ENCODE results near the gene SAPCD1. TPM values are rescaled to one million over a fixed set of nuclear protein-coding genes. Genes with fewer than 3 reads are reported as not detected.
A peak's percentile ranks its signal among the peaks of the same experiment; 100 is the strongest.

SAPCD1 gene
- total and polyA plus RNA-seq, 2 experiments from 2014 or later: 2.1 to 11.6 TPM

- H3K27me3 ChIP-seq: no peaks in the 10 kb centered on the region
- DNase-seq (ENCODE audit: low read depth in 1 of 2, low spot score in 1 of 2): no peak
- no peak for TF ChIP-seq CTCF (IDR thresholded peaks at IDR 0.05; ENCODE audit: low read depth, low read length)
- H3K4me3 ChIP-seq: no peak within 1 kb of the TSS
- H3K27ac ChIP-seq: no peak within 1 kb of the TSS
- H3K4me1 ChIP-seq (ENCODE audit: low read depth): no peaks in the 10 kb centered on the region
- no peaks in the 10 kb centered on the region for H3K9me3 ChIP-seq (ENCODE audit: low read depth)
- H3K36me3 ChIP-seq: peaks cover 9% of the 10 kb centered on the region
These were observed 39.0 kb upstream of the SAPCD1 start, which contains the start of gene MPIG6B for GRCh38 chr6:31723245-31723979. Gene MPIG6B (plus strand): TSS chr6:31723373. CDS start chr6:31723384, 11 bp downstream.

GRCh38 chr6:31723980-31724691, 38.3 kb upstream of the SAPCD1 start:
- no peak for DNase-seq (ENCODE audit: low read depth in 1 of 2, low spot score in 1 of 2)
- TF ChIP-seq CTCF (IDR thresholded peaks at IDR 0.05; ENCODE audit: low read depth, low read length): no peak
- Histone ChIP-seq H3K36me3 (peaks cover 9% of the 10 kb centered on the region), H3K4me1 (ENCODE audit: low read depth) (no peaks in the 10 kb centered on the region), H3K9me3 (ENCODE audit: low read depth) (no peaks in the 10 kb centered on the region), H3K27ac (no peak overlapping the region), H3K4me3 (no peak overlapping the region), H3K27me3 (no peaks in the 10 kb centered on the region)

- Histone ChIP-seq H3K36me3 (peaks cover 9% of the 10 kb centered on the region), H3K9me3 (ENCODE audit: low read depth) (no peaks in the 10 kb centered on the region), H3K4me1 (ENCODE audit: low read depth) (no peaks in the 10 kb centered on the region), H3K27ac (no peak overlapping the region), H3K27me3 (no peaks in the 10 kb centered on the region), H3K4me3 (no peak overlapping the region)
- no peak for TF ChIP-seq CTCF (IDR thresholded peaks at IDR 0.05; ENCODE audit: low read depth, low read length)
- DNase-seq (ENCODE audit: low read depth in 1 of 2, low spot score in 1 of 2): peak in 1 of 2 donors; percentile 75
These were observed 36.7 kb upstream of the SAPCD1 start for GRCh38 chr6:31725502-31726350.

- no peak for DNase-seq (ENCODE audit: low read depth in 1 of 2, low spot score in 1 of 2)
- Histone ChIP-seq H3K9me3 (ENCODE audit: low read depth) (no peaks in the 10 kb centered on the region), H3K4me1 (ENCODE audit: low read depth) (no peaks in the 10 kb centered on the region), H3K27ac (no peak overlapping the region), H3K4me3 (no peak overlapping the region), H3K27me3 (no peaks in the 10 kb centered on the region), H3K36me3 (peaks cover 19% of the 10 kb centered on the region)
- no peak for TF ChIP-seq CTCF (IDR thresholded peaks at IDR 0.05; ENCODE audit: low read depth, low read length)
These were observed 35.3 kb upstream of the SAPCD1 start for GRCh38 chr6:31727034-31727716.
